Esophagus squamous epithelium (tissue), 5 donors: ENCODE results near the gene UTP11. TPM values are rescaled to one million over a fixed set of nuclear protein-coding genes. Genes with fewer than 3 reads are reported as not detected.

Experiments used
- DNase-seq: peaks from one replicate; lab custom pipeline; 2025; lab: John Stamatoyannopoulos, UW
- H3K27ac ChIP-seq, 4 donors: fragments of 200-600 bp; sonication (generic); one replicate each; pipeline ENCODE4 v1.5.1; 2016 to 2019; ENCODE audit warnings: mild to moderate bottlenecking in 1 of 4
- H3K27me3 ChIP-seq, 4 donors: fragments of 200-600 bp; sonication (generic); 1 replicate in 3 of 4; 2 replicates in 1 of 4; pipeline versions ENCODE4 v1.5.1 to v1.6.0; 2017 to 2021; ENCODE audit warnings: antibody characterized with exemption in 1 of 4
- H3K36me3 ChIP-seq, 3 donors: fragments of 200-600 bp; sonication (generic); one replicate each; pipeline ENCODE4 v1.5.1; 2016 to 2019
- H3K4me1 ChIP-seq, 3 donors: fragments of 200-600 bp; sonication (generic); one replicate each; pipeline ENCODE4 v1.5.1; 2017 to 2019
- H3K4me3 ChIP-seq, 4 donors: fragments of 200-600 bp; sonication (generic); 1 replicate in 3 of 4; 2 replicates in 1 of 4; pipeline ENCODE4 v1.5.1; 2016 to 2019; ENCODE audit warnings: mild to moderate bottlenecking in 2 of 4, moderate library complexity in 1 of 4
- H3K9me3 ChIP-seq, 3 donors: fragments of 200-600 bp; sonication (generic); one replicate each; pipeline ENCODE4 v1.5.1; 2016 to 2019
- CTCF ChIP-seq, 6 experiments: fragments of 450-650 bp in 4 of 6; fragments of 200-600 bp in 2 of 6; sonication (generic) in 2 of 6; IDR thresholded peaks; one replicate each; pipeline ENCODE4 v1.5.1; 2016 to 2019; ENCODE audit warnings: antibody characterized with exemption in 6 of 6, mild to moderate bottlenecking in 4 of 6, moderate library complexity in 4 of 6
- POLR2A ChIP-seq, 4 donors: fragments of 450-650 bp; IDR thresholded peaks; one replicate each; pipeline ENCODE4 v1.6.1; 2017; ENCODE audit warnings: antibody characterized with exemption in 4 of 4, mild to moderate bottlenecking in 4 of 4, moderate library complexity in 3 of 4
- WGBS, 2 donors: methylation state at CpG; one replicate each; pipeline ENCODE4 v1.1.5; 2018; 5-methylcytosine and 5-hydroxymethylcytosine counted together
- intact Hi-C: fragments of 100-400 bp; cut with DNase I; formaldehyde crosslinking; loops from one replicate; pipeline ENCODE4 v1.15.0; 2022
- total RNA-seq, 4 donors: library from RNA; depleted of rRNA; stranded (reverse); fragments of >200 nt; gene quantifications; one replicate each; pipeline ENCODE4 v1.1.0, GENCODE V29; 2016
- donor health status: DM: yes; HTN: yes; CAD: no.

UTP11 gene
- total RNA-seq, 4 donors from 2014 or later, result 38.5 to 71.5 (median 54.5) TPM

GRCh38 chr1:38047603-38048141 is 35.1 kb downstream of the UTP11 start:
- WGBS, 2 donors, result 25 to 40% methylated on average over 1 to 20 of the region's 34 CpGs
- no peaks in the 10 kb centered on the region for H3K9me3 ChIP-seq
- H3K4me1 ChIP-seq, result peaks cover 29 to 81% (median 40%) of the 10 kb centered on the region in 3 donors
- H3K27ac ChIP-seq, result peak overlapping the region; percentile 71 to 94 (median 78)
- H3K36me3 ChIP-seq, result no peaks in the 10 kb centered on the region
- no peak for DNase-seq
- TF ChIP-seq CTCF (IDR thresholded peaks at IDR 0.05) (no peak), POLR2A (IDR thresholded peaks at IDR 0.05) (no peak)
- intact Hi-C loops, result no loop called here
- peak overlapping the region; percentile 54 to 88 (median 70) for H3K4me3 ChIP-seq
- peaks cover 0 to 38% (median 15%) of the 10 kb centered on the region in 4 donors for H3K27me3 ChIP-seq

- no peaks in the 10 kb centered on the region for H3K9me3 ChIP-seq
- no peaks in the 10 kb centered on the region for H3K36me3 ChIP-seq
- peaks cover 0 to 15% (median 0%) of the 10 kb centered on the region in 4 donors for H3K27me3 ChIP-seq
- no peak overlapping the region for H3K27ac ChIP-seq
- peaks cover 20 to 67% (median 30%) of the 10 kb centered on the region in 3 donors for H3K4me1 ChIP-seq
- intact Hi-C loops, result no loop called here
- H3K4me3 ChIP-seq, result no peak overlapping the region
- WGBS, 2 donors, result 34 to 69% methylated on average over 7 to 9 of the region's 13 CpGs
- TF ChIP-seq CTCF (IDR thresholded peaks at IDR 0.05), result no peak
- TF ChIP-seq POLR2A (IDR thresholded peaks at IDR 0.05), result no peak
- DNase-seq, result no peak
Observed at GRCh38 chr1:38050397-38051078, 38.0 kb downstream of the UTP11 start.

GRCh38 chr1:38051079-38051543 is 38.6 kb downstream of the UTP11 start:
- peaks cover 18 to 61% (median 24%) of the 10 kb centered on the region in 3 donors for H3K4me1 ChIP-seq
- no peak overlapping the region for H3K27ac ChIP-seq
- intact Hi-C loops, result no loop called here
- WGBS, 2 donors, result 72 to 92% methylated on average over 4 to 9 of the region's 9 CpGs
- TF ChIP-seq CTCF (IDR thresholded peaks at IDR 0.05) (no peak), POLR2A (IDR thresholded peaks at IDR 0.05) (no peak)
- peaks cover 0 to 12% (median 0%) of the 10 kb centered on the region in 4 donors for H3K27me3 ChIP-seq
- H3K36me3 ChIP-seq, result no peaks in the 10 kb centered on the region
- H3K4me3 ChIP-seq, result no peak overlapping the region
- no peak for DNase-seq
- H3K9me3 ChIP-seq, result no peaks in the 10 kb centered on the region

- WGBS, 2 donors, result 39 to 51% methylated on average over 3 of the region's 3 CpGs
- peaks cover 13 to 48% (median 15%) of the 10 kb centered on the region in 3 donors for H3K4me1 ChIP-seq
- peak overlapping the region in 2 of 4 donors; percentile 5 to 39 for H3K27ac ChIP-seq
- H3K9me3 ChIP-seq, result no peaks in the 10 kb centered on the region
- peaks cover 0 to 8% (median 0%) of the 10 kb centered on the region in 4 donors for H3K27me3 ChIP-seq
- no peak for DNase-seq
- H3K4me3 ChIP-seq, result no peak overlapping the region
- no peaks in the 10 kb centered on the region for H3K36me3 ChIP-seq
- intact Hi-C loops, result no loop called here
- TF ChIP-seq CTCF (IDR thresholded peaks at IDR 0.05), result no peak
- TF ChIP-seq POLR2A (IDR thresholded peaks at IDR 0.05), result no peak
Observed at GRCh38 chr1:38052750-38053415, 40.3 kb downstream of the UTP11 start.
